HG03354 (cell line): Measurements from ENCODE around the gene DMRT2.

ENCODE experiments used
- ATAC-seq: cut with Tn5 transposase; IDR thresholded peaks from one replicate; pipeline ENCODE4 v1.9.1; 2021; ENCODE audit warnings: mild to moderate bottlenecking; ENCODE audit not compliant: unreplicated experiment, poor library complexity, severe bottlenecking

The DMRT2 gene

DNA sequence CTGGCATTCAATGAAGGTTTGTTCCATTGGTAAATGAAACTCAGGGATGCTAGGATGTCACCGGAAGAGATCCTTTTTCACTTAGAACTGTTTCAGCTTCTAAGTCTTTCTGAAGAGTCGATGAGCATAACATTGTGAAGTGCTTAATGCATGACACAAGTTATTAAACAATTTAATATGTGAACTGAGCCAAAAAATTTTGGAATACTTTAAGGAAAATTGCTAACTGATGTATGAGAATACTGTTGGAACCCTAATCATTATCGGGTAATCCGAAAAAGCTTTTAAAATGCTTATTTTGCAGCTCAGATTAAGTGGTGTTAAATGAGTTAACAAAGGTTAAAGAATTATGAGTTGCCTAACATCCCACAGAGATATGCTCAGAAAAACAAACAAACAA is 34.9 kb downstream of the DMRT2 start:
- no peak for ATAC-seq

- ATAC-seq, result no peak
These were observed 36.4 kb downstream of the DMRT2 start for GRCh38 chr9:1086517-1086916.

DNA sequence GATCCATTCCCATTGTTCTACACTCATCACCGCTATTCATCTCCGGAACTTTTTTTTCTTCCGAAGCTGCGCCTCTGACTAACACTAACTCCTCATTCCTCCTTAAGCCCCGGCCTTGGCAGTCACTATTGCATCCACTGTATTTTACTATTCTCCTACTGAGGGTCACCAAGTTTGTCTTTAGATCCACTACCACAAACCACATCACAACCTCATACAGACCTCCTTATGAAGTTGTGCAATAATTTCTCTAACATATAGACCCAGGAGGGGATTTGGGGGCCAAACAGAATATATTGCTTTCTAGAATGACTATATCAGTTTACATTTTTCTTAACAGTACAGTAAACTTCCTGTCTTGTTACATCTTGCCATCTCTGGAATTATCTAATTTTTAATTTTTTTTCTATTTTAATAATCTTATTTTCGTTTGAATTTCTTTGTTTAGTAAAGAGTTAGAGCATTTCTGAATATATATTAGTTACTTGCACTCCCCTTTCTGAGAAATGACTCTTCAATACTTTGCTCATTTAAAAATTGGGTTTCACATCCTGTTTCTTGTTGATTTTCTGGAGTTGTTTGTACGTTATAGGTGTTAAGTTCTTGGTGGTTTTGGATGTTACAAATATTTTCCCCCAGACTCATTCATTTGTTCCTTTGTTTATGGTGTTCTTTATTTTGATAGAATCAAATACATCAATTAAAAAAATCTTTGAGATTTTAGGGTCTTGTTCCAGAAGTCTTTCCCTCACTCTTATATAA is 37.1 kb downstream of the DMRT2 start:
- ATAC-seq, result no peak

- ATAC-seq, result no peak
These were observed 44.6 kb downstream of the DMRT2 start for GRCh38 chr9:1094749-1095148.

DNA sequence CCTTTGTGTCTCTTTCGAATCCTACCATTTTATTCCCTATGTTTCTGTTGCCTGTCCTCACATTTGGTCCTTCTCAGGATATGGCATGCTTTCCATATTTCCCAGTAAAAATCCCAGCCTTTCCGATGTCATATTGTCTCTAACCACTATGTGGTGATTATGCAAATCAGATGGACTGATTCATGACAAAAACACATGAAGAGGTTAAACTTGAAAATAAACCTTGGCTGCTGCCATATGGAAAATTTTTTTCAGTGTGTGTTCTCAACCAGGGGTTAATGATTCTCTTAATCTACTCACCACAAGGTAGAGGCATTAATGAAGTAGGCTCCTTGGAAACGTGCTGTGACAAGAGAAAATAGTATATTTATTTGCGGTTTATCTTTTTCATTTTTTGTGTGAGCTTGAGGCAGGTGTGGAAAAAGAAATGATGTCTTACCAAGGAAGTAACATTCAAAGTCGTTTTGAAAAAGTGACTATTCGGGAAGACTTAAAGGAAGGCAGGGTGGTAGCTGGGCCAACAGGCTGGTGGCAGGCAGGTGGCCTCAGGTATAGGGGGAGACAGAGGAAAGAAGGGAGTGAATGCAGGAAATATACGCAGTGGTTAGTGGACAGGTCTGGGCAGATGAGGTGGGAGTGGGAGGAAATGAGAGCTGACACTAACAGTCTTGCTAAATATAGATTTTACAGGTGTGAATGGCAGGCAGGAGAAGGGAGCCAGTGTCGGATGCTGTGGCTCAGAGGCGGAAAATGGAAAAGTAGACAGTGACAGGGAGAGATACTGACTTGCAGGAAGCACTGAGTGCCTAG is 46.2 kb downstream of the DMRT2 start:
- no peak for ATAC-seq

DNA sequence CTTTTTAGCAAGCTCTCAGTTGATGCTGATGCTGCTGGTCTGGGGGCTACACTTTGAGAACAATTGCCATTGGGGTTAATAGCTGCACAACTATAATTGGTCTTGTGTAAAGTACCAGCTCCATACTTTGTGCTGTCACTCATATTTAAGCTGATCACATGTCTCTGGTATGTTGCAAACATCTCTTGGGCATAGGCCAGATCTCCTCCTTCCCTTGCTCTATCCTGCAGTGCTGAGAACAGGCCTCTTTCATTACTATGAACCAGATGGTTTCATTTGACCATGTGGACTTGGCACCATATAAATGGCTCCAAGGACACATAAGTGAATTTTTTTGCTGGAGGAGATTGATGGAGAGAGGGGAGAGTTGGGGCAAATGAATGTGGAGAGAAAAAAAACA is 48.4 kb downstream of the DMRT2 start:
- ATAC-seq, result no peak

- no peak for ATAC-seq
These were observed 50.0 kb downstream of the DMRT2 start for GRCh38 chr9:1100201-1100600.

DNA sequence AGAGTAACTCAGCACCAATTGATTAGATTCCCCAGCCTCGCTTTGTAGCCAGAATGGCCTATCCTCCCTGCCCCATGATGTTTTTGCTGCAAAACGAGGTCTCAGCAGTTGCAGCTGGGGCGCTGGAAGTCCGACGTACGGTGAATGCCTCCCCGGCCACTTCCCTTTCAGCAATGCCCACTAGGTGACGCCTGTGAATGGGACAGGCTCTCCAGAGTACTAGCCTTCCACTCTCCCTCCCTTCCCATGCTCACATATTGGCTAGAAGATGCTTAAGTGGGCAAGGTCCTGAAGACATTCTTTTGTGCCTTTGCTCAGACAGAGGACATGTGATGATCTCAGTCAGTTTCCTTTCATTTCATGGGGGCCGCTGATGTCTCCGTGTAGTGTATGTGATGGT is 50.8 kb downstream of the DMRT2 start:
- no peak for ATAC-seq

DNA sequence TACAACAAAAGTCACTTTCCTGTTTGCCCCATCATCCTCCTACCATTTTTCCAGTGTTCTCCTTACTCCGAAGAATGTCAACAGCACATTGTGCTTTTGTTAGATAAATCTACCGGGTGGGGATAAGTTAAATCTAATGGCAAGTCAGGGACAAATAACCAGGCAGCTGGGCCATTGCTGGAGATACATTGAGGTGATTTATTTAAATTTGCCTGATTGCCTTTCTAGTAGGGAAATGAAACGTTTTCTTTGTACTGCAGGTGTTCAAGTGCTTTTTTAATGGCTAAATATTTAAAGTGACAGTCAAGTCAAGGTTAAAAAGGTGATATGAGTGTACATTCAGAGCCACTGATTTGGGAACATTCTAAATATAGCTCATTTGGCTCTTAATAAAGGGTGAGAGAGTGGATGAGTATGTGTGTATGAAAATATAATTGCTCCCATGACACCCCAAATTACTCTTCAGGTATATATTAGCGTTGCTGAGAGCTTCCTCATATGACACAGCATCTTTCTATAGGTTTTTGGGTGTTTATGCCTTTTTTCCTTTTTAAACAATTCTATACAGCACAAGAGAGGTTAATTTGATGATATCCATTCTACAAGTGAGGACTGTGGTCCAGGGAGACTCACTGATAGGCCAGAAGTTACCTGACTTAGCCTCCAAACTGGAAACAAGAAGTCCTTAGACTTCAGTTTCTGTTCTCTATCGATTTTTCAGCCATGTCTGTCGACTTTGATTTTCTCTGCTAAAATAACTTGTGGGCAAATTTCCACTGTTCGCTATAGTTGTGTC is 51.9 kb downstream of the DMRT2 start:
- no peak for ATAC-seq

DNA sequence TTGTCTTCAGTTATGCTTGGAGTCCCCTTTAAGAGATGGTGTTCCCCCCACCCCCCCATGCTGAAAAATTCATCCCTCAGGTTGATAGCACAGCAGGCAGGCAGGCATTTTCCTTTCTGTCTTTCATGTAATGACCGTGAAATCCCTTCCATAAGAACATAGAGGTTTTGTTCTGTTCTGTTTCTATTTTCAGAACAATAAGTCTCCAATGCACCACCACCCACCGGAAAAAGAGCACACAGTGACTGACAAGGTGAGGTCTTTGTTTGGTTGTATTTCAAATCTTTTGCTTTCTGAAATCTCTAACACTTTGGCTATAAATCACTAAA is 52.4 kb downstream of the DMRT2 start:
- ATAC-seq, result no peak
